Measurements from ENCODE around the gene ATP2A3.

The ATP2A3 gene

GRCh38 chr17:3913531-3914311 lies 50.5 kb downstream of the ATP2A3 start:
- DNase-seq (ENCODE audit: low read depth in 2 of 2, low spot score in 1 of 2), result peak; percentile 55 to 68

- DNase-seq (ENCODE audit: low read depth in 2 of 2, low spot score in 1 of 2), result no peak
These were observed 51.4 kb downstream of the ATP2A3 start for GRCh38 chr17:3912827-3913226.

GRCh38 chr17:3911271-3912053 lies 52.8 kb downstream of the ATP2A3 start:
- DNase-seq (ENCODE audit: low read depth in 2 of 2, low spot score in 1 of 2), result peak in 1 of 2 donors; percentile 17

GRCh38 chr17:3910420-3911270 lies 53.6 kb downstream of the ATP2A3 start:
- no peak for DNase-seq (ENCODE audit: low read depth in 2 of 2, low spot score in 1 of 2)

- DNase-seq (ENCODE audit: low read depth in 2 of 2, low spot score in 1 of 2), result no peak
These were observed 55.0 kb downstream of the ATP2A3 start for GRCh38 chr17:3909257-3909656.

- DNase-seq (ENCODE audit: low read depth in 2 of 2, low spot score in 1 of 2), result no peak
These were observed 56.6 kb downstream of the ATP2A3 start for GRCh38 chr17:3907483-3908216.

GRCh38 chr17:3906881-3907280 lies 57.4 kb downstream of the ATP2A3 start:
- DNase-seq (ENCODE audit: low read depth in 2 of 2, low spot score in 1 of 2), result no peak

- no peak for DNase-seq (ENCODE audit: low read depth in 2 of 2, low spot score in 1 of 2)
These were observed 59.2 kb downstream of the ATP2A3 start for GRCh38 chr17:3905017-3905520.

GRCh38 chr17:3904501-3904900 lies 59.7 kb downstream of the ATP2A3 start:
- DNase-seq (ENCODE audit: low read depth in 2 of 2, low spot score in 1 of 2), result no peak

GRCh38 chr17:3903881-3904290 lies 60.4 kb downstream of the ATP2A3 start:
- no peak for DNase-seq (ENCODE audit: low read depth in 2 of 2, low spot score in 1 of 2)

- DNase-seq (ENCODE audit: low read depth in 2 of 2, low spot score in 1 of 2), result no peak
These were observed 61.0 kb downstream of the ATP2A3 start for GRCh38 chr17:3903051-3903825.

- DNase-seq (ENCODE audit: low read depth in 2 of 2, low spot score in 1 of 2), result no peak
These were observed 63.6 kb downstream of the ATP2A3 start for GRCh38 chr17:3900646-3901045.

- DNase-seq (ENCODE audit: low read depth in 2 of 2, low spot score in 1 of 2), result no peak
These were observed 66.5 kb downstream of the ATP2A3 start for GRCh38 chr17:3897731-3898130.

- no peak for DNase-seq (ENCODE audit: low read depth in 2 of 2, low spot score in 1 of 2)
These were observed 67.3 kb downstream of the ATP2A3 start for GRCh38 chr17:3896968-3897235.

GRCh38 chr17:3896108-3896967 lies 67.9 kb downstream of the ATP2A3 start:
- no peak for DNase-seq (ENCODE audit: low read depth in 2 of 2, low spot score in 1 of 2)

GRCh38 chr17:3895354-3895753 lies 68.9 kb downstream of the ATP2A3 start:
- no peak for DNase-seq (ENCODE audit: low read depth in 2 of 2, low spot score in 1 of 2)

GRCh38 chr17:3894911-3895343 lies 69.3 kb downstream of the ATP2A3 start:
- DNase-seq (ENCODE audit: low read depth in 2 of 2, low spot score in 1 of 2), result no peak

GRCh38 chr17:3894188-3894587 lies 70.0 kb downstream of the ATP2A3 start:
- no peak for DNase-seq (ENCODE audit: low read depth in 2 of 2, low spot score in 1 of 2)

- no peak for DNase-seq (ENCODE audit: low read depth in 2 of 2, low spot score in 1 of 2)
These were observed 70.5 kb downstream of the ATP2A3 start for GRCh38 chr17:3893720-3894116.

Data from stimulated activated CD8-positive, alpha-beta memory T cell treated with anti-CD3 and anti-CD28 coated beads, Interleukin-4, amount 100 ng/mL, for 1 hour (primary cell).